ENCODE measurements around the gene COBL. TPM values are rescaled to one million over a fixed set of nuclear protein-coding genes. Genes with fewer than 3 reads are reported as not detected.

COBL gene
- total and polyA plus RNA-seq, 8 donors = 7.4 to 32.0 (median 16.8) TPM

DNA sequence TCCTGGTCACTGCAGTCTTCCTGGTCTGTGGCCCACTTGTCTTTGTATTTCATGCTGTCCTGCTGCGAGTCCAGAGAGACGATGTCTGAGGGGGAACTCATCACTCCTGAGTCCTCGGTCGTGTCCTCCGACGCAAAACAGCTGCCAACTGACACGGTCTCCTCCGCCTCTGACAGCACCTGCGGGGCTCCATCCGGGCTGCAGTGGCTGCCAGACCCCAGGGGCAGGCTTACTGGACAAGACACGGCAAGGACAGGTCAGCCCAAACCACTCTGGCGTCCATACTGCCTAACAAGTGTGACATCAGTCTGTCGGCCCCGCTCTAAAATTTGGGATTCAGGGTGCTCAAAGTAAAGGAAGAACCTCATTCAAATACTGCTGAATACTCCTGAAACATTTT, 273.1 kb downstream of the COBL start:
- H3K4me1 ChIP-seq = peaks cover 6 to 8% (median 8%) of the 10 kb centered on the region in 3 donors
- no peak overlapping the region for H3K27ac ChIP-seq
- H3K27me3 ChIP-seq = no peaks in the 10 kb centered on the region
- intact Hi-C loops (cut with DNase I) = no loop called here
- no peaks in the 10 kb centered on the region for H3K9me3 ChIP-seq
- no peak overlapping the region for H3K4me3 ChIP-seq
- 93 to 97% methylated on average over 14 of the region's 14 CpGs for WGBS, 2 donors
- DNase-seq = no peak
- no peak for ATAC-seq
- TF ChIP-seq, protein P1, sequence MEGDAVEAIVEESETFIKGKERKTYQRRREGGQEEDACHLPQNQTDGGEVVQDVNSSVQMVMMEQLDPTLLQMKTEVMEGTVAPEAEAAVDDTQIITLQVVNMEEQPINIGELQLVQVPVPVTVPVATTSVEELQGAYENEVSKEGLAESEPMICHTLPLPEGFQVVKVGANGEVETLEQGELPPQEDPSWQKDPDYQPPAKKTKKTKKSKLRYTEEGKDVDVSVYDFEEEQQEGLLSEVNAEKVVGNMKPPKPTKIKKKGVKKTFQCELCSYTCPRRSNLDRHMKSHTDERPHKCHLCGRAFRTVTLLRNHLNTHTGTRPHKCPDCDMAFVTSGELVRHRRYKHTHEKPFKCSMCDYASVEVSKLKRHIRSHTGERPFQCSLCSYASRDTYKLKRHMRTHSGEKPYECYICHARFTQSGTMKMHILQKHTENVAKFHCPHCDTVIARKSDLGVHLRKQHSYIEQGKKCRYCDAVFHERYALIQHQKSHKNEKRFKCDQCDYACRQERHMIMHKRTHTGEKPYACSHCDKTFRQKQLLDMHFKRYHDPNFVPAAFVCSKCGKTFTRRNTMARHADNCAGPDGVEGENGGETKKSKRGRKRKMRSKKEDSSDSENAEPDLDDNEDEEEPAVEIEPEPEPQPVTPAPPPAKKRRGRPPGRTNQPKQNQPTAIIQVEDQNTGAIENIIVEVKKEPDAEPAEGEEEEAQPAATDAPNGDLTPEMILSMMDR (IDR thresholded peaks at IDR 0.05) = no peak
- FAIRE-seq = no peak
- H3K36me3 ChIP-seq = no peaks in the 10 kb centered on the region

- WGBS, 2 donors = 43 to 48% methylated on average over 6 of the region's 6 CpGs
These were observed 275.8 kb downstream of the COBL start for GRCh38 chr7:51040787-51041186.

DNA sequence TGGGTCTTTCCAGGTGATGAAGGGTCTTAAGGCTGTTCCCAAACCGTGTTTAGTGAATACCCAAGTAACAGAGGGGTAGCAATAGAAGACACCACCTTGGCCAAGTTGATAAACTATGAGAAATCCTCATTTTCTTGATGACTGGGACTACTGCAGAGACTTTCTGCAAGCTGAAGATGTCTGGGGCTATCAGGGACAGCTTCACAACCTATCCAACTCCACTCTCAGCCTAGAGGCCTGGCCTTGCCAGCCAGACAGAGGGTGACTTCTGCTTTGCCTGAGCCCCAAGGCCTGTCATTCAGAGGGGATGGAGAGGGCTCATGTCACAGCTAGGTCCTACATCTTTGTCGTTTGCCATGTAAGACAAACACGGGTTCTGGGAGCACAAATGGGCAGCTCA, 278.0 kb downstream of the COBL start:
- no peak for DNase-seq

More at GRCh38 chr7:51040787-51041186, 275.8 kb downstream of the COBL start:
- peaks cover 15 to 23% (median 21%) of the 10 kb centered on the region in 3 donors for H3K4me1 ChIP-seq
- ATAC-seq (no peak), FAIRE-seq (no peak), DNase-seq (no peak)
- no peaks in the 10 kb centered on the region for H3K36me3 ChIP-seq
- H3K27ac ChIP-seq = no peak overlapping the region
- TF ChIP-seq, protein P1 (IDR thresholded peaks at IDR 0.05) = no peak
- intact Hi-C loops (cut with DNase I) = no loop called here
- no peaks in the 10 kb centered on the region for H3K9me3 ChIP-seq
- H3K4me3 ChIP-seq = no peak overlapping the region
- no peaks in the 10 kb centered on the region for H3K27me3 ChIP-seq

DNA sequence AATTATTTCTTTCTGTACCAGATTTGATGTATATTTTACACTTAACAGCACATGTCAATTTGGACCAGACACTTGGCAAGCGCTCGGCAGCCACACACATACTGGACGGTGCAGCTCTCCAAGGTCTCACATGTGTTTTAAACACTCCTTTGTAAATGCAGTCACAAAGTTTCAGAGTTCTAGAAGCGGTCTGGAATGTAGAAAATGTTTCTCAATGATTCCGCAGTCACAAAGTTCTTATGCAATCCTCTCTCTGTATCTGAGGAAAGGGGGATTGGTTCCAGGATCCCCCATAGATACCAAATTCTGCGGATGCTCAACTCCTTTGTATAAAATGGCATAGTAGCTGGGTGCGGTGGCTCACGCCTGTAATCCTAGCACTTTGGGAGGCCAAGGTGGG, 280.9 kb downstream of the COBL start:
- FAIRE-seq (no peak), ATAC-seq (peak in 1 of 4 donors; percentile 13), DNase-seq (no peak)
- Histone ChIP-seq H3K27ac (peak overlapping the region in 2 of 4 donors; percentile 69 to 72), H3K9me3 (no peaks in the 10 kb centered on the region), H3K4me1 (peaks cover 41 to 61% (median 50%) of the 10 kb centered on the region in 3 donors), H3K4me3 (no peak overlapping the region), H3K27me3 (no peaks in the 10 kb centered on the region), H3K36me3 (no peaks in the 10 kb centered on the region)
- TF ChIP-seq, protein P1 (IDR thresholded peaks at IDR 0.05) = no peak
- intact Hi-C loops (cut with DNase I) = no loop called here
- WGBS, 2 donors = 58 to 59% methylated on average over 8 of the region's 8 CpGs

More for the DNA sequence above, 278.0 kb downstream of the COBL start:
- TF ChIP-seq, protein P1 (IDR thresholded peaks at IDR 0.05) = no peak
- 96 to 97% methylated on average over 3 of the region's 3 CpGs for WGBS, 2 donors
- FAIRE-seq (no peak), ATAC-seq (no peak)
- intact Hi-C loops (cut with DNase I) = no loop called here
- no peaks in the 10 kb centered on the region for H3K9me3 ChIP-seq
- no peak overlapping the region for H3K4me3 ChIP-seq
- H3K36me3 ChIP-seq = no peaks in the 10 kb centered on the region
- H3K27ac ChIP-seq = no peak overlapping the region
- H3K4me1 ChIP-seq = peaks cover 24 to 34% (median 27%) of the 10 kb centered on the region in 3 donors
- no peaks in the 10 kb centered on the region for H3K27me3 ChIP-seq

DNA sequence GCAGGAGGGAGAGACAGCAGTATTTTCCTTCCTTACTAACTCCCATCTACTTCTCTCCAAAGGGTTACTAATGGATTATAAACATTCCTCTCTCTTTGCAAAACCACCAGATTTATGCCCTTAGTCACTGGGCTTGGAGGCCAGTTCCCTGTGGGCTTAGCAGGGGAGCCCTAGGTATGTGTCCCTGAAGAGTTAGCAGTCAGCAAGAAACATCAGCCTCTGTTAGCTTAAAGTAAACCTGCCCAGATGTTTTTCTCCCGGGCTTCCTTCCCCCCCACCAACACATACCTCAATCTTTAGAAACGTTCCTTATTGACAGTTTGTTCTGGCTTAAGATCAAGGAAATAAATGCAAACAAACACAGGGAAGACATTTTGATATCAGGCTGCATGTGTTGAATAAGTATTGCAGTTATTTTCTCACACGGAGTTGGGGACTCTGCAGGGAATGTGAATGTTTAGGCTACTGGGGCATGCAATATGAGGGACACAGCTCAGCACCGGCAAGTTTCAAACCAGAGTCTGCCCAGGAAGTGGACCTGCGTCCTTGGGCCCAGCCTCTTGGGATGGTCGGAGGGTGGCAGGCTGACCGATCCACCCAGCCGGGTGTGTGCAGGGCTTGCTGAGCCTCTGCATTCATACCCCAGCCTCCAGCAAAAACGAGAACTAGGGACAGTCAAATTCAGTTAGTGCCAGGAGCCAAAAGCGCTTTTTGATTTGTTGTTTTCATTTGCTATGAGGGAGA, 281.9 kb downstream of the COBL start:
- H3K27me3 ChIP-seq = no peaks in the 10 kb centered on the region
- no peaks in the 10 kb centered on the region for H3K36me3 ChIP-seq
- H3K9me3 ChIP-seq = no peaks in the 10 kb centered on the region
- H3K4me1 ChIP-seq = peaks cover 41 to 72% (median 50%) of the 10 kb centered on the region in 3 donors
- no peak overlapping the region for H3K4me3 ChIP-seq
- ATAC-seq = peak; percentile 51 to 73 (median 69)
- intact Hi-C loops (cut with DNase I) = no loop called here
- WGBS, 2 donors = 9 to 12% methylated on average over 10 of the region's 10 CpGs
- H3K27ac ChIP-seq = peak overlapping the region; percentile 61 to 73 (median 70)
- no peak for FAIRE-seq
- peak in 3 of 6 donors; percentile 64 to 69 (median 65) for DNase-seq
- TF ChIP-seq, protein P1 (IDR thresholded peaks at IDR 0.05) = no peak
